Activated CD8-positive, alpha-beta T cell treated with anti-CD3 and anti-CD28 coated beads, Interleukin-2, amount 10 ng/mL, durations not matched to agents 7 days and 5 days (primary cell): ENCODE data around the gene C14orf93. TPM values are rescaled to one million over a fixed set of nuclear protein-coding genes. Genes with fewer than 3 reads are reported as not detected.
"Not testable (repeated sequence)": the region's sequence is repeated elsewhere in the genome, so short reads cannot be mapped to it uniquely, and the experiment has no call there.

Experiments
- ATAC-seq: fragments of 150-1000 bp; cut with Tn5 transposase; one replicate; pipeline ENCODE4 v1.10.0; 2021; ENCODE audit warnings: moderate library complexity
- CTCF ChIA-PET: fragments of 350-600 bp; sonication (Branson Sonifier 250); formaldehyde crosslinking; loops from one replicate; lab custom pipeline; 2021; ENCODE audit warnings: antibody characterized with exemption; lab: Charles Lee
- POLR2A ChIA-PET: fragments of 350-600 bp; sonication (Branson Sonifier 250); formaldehyde crosslinking; loops from one replicate; lab custom pipeline; 2021; ENCODE audit warnings: antibody characterized with exemption; lab: Charles Lee
- DNase-seq: peaks from one replicate; pipeline ENCODE4 v3.0.0-alpha.2; 2020
- H3K27ac Mint-ChIP-seq: one replicate; pipeline ENCODE4 v1.8.0; 2021; ENCODE audit warnings: mild to moderate bottlenecking, mixed read lengths
- H3K27me3 Mint-ChIP-seq: one replicate; pipeline ENCODE4 v1.8.0; 2021; ENCODE audit warnings: low read depth, mixed read lengths
- H3K36me3 Mint-ChIP-seq: one replicate; pipeline ENCODE4 v1.8.0; 2021; ENCODE audit warnings: low read depth, mixed read lengths
- H3K4me1 Mint-ChIP-seq: one replicate; pipeline ENCODE4 v1.8.0; 2021; ENCODE audit warnings: low read depth, mixed read lengths
- H3K4me3 Mint-ChIP-seq: one replicate; pipeline ENCODE4 v1.8.0; 2021; ENCODE audit warnings: mild to moderate bottlenecking, mixed read lengths
- H3K9me3 Mint-ChIP-seq: one replicate; pipeline ENCODE4 v1.8.0; 2022; ENCODE audit warnings: mixed read lengths; ENCODE audit not compliant: insufficient read depth
- total RNA-seq, 2 experiments: library from RNA; stranded (reverse); gene quantifications; one replicate each; pipeline ENCODE4 v1.2.3, GENCODE V29; 2021

Gene C14orf93
- total RNA-seq, 2 experiments from 2014 or later, result 7.8 to 9.0 TPM

DNA sequence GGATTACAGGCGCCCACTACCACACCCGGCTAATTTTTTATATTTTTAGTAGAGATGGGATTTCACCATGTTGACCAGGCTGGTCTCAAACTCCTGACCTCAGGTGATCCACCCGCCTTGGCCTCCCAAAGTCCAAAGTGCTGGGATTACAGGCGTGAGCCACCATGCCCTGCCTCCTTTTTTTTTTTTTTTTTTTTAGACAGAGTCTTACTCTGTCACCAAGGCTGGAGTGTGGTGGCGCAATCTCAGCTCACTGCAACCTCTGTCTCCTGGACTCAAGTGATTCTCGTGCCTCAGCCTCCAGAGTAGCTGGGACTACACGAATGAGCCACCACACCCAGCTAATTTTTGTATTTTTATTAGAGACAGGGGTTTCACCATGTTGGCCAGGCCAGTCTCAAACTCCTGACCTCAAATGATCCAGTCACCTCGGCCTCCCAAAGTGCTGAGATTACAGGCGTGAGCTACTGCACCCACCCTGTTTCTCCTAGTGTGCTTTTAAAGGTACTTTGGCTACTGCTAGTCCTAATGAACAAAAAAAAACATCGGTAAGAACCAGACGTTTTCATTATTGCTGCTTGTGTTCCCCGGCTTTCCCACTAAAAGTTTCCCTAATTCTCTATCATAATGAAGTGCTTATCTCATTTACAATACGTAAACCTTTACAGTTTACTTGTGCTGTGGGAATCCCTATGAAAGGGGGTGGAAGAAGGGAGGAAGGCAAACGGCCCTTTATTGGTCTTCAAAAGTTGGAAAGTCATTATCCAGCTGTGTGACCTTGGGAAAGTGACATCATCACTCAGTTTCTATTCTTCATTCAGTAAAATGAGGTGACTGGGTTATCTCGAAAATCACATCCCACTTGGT lies 43.8 kb downstream of the C14orf93 start:
- not testable (repeated sequence) for H3K9me3 Mint-ChIP-seq, H3K4me1 Mint-ChIP-seq, H3K27ac Mint-ChIP-seq, H3K4me3 Mint-ChIP-seq, H3K27me3 Mint-ChIP-seq, H3K36me3 Mint-ChIP-seq, DNase-seq, ATAC-seq
- POLR2A ChIA-PET, result interaction anchor here (0.6 kb wide), 1 partner anchor 1347 kb away, joined by 3 read pairs; no protein-coding TSS in a partner anchor
- CTCF ChIA-PET, result interaction anchor here (0.6 to 1.4 kb wide), 2 partner anchors 31 to 396 kb away, joined by 3 read pairs; no protein-coding TSS in a partner anchor

DNA sequence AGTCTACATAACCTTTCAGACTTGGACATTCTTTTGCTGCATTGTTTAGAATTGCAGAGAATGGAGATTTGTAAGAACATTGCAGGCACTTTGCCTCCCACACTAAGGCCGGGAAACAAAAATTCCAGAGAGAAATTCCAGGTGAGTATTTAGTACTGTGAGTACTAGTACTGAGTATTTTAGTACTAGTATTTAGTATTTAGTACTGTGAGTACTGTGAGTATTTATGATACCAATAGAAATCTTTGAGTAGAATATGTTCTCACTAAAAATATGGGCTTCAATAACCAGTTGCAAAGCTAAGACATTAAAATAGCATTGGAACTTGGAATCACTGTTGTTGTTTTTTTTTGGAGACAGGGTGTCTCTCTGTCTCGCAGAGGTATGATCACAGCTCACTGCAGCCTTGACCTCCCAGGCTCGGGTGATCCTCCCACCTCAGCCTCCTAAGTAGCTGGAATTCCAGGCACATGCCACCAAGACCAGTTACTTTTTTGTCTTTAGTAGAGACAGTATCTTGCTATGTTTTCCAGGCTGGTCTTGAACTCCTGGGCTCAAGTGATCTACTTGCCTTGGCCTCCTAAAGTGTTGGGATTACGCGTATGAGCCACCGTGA lies 47.8 kb downstream of the C14orf93 start:
- no peak overlapping the region for H3K27ac Mint-ChIP-seq
- no peaks in the 10 kb centered on the region for H3K36me3 Mint-ChIP-seq
- ChIA-PET CTCF (interaction anchor here (0.7 to 6.7 kb wide), 8 partner anchors 11 to 115 kb away, joined by 4 to 47 read pairs (median 10); partner anchors contain the start of genes CDH24 and PRMT5), POLR2A (no interaction called here)
- no peak overlapping the region for H3K4me3 Mint-ChIP-seq
- H3K4me1 Mint-ChIP-seq, result peaks cover 8% of the 10 kb centered on the region
- H3K27me3 Mint-ChIP-seq, result peaks cover 5% of the 10 kb centered on the region
- H3K9me3 Mint-ChIP-seq, result no peaks in the 10 kb centered on the region
- DNase-seq (no peak), ATAC-seq (no peak)

DNA sequence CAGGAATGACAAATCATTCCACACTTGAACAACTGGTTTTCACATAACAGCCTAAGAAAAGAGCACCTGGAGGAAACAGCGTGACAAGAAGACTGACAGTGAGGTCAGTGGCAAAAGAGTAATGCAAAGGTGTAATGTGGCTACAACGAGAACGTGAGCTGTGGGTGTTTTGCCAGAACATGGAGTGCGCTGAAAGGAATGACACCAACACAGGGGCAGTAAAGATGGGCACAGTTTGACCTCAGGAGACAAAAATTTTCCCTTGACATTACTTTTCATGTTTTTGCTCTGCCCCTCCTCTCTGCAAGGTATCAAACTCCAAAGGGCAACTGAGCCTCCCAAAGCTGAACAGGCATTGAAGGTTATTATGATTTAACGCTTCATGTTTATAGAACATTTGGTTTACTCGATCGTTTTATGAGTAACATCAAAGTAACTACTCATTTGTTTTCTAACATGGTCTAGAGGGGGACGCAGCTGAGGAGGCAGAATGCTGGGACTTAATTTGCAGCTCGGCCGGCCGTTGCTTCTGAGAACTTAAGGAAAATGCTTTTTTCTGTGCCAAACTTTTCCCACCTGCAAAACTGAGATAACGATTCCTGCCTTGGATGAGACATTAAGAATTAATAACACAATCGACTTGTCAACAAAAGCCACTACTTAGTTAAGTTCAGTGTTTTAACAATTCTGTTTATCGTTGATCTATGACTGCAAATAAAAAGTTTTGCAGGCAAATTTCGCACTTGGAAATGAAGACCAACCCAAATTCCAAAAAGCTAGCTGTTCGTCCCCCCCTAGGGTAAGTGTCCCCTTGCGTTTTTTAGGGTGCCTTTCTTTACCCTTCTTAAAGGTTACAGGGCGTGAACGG lies 54.0 kb downstream of the C14orf93 start:
- Mint-ChIP-seq H3K27me3 (no peaks in the 10 kb centered on the region), H3K36me3 (peaks cover 33% of the 10 kb centered on the region), H3K27ac (peak overlapping the region; percentile 92), H3K4me3 (peak overlapping the region; percentile 95), H3K4me1 (peaks cover 29% of the 10 kb centered on the region), H3K9me3 (no peaks in the 10 kb centered on the region)
- DNase-seq (no peak), ATAC-seq (no peak)
- POLR2A ChIA-PET, result interaction anchor here (1.0 to 2.8 kb wide), 9 partner anchors 10 to 367 kb away, joined by 3 to 17 read pairs (median 4); partner anchors contain the start of genes ACIN1, C14orf119, DAD1 and LRP10
- CTCF ChIA-PET, result interaction anchor here (0.8 to 10.5 kb wide), 23 partner anchors 9 to 386 kb away, joined by 3 to 97 read pairs (median 4); partner anchors contain the start of genes ACIN1, AJUBA, C14orf119 and CDH24

DNA sequence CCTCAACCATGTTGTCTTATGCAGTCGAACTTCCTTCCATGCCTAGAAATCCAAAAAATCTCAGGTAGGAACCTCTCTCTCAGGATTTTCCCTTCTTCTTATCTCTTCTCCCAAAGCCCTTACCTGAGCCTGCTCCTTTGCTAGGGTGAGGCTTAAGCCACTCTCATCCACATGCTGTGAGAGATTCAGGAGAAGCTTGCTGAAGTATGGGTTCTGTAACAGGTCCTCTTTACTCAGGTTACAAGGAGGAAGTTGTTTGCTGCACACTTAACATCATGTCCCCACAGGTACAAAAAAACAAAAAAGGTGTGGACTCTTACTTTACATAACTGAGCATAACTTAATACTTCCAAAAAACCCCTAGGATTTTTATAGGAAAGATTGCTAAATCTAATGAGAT lies 57.5 kb downstream of the C14orf93 start:
- Mint-ChIP-seq H3K4me1 (peaks cover 24% of the 10 kb centered on the region), H3K4me3 (no peak overlapping the region), H3K27ac (peak overlapping the region; percentile 54), H3K36me3 (peaks cover 46% of the 10 kb centered on the region), H3K9me3 (no peaks in the 10 kb centered on the region), H3K27me3 (no peaks in the 10 kb centered on the region)
- DNase-seq (no peak), ATAC-seq (no peak)
- CTCF ChIA-PET, result interaction anchor here (1.4 to 10.5 kb wide), 4 partner anchors 11 to 79 kb away, joined by 4 to 97 read pairs (median 5); partner anchors contain the start of gene AJUBA
- POLR2A ChIA-PET, result no interaction called here

DNA sequence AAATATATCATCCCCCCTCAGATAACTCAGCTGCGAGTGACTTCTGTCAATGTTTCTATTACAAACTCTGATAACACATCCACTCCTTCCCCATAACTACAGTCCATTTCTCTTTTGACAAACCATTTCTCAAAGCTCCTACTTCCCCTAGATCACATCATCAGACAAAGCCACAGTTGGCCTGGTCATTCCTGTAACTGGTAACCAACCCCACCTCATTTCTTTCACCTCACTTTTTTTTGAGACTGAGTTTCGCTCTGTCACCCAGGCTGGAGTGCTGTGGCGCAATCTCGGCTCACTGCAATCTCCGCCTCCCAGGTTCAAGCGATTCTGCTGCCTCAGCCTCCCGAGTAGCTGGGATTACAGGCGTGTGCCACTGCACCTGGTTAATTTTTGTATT lies 58.1 kb downstream of the C14orf93 start:
- DNase-seq, H3K4me3 Mint-ChIP-seq, H3K9me3 Mint-ChIP-seq, ATAC-seq, H3K27ac Mint-ChIP-seq, H3K27me3 Mint-ChIP-seq, POLR2A ChIA-PET: not testable (repeated sequence)
- Mint-ChIP-seq H3K36me3 (peaks cover 52% of the 10 kb centered on the region), H3K4me1 (peaks cover 19% of the 10 kb centered on the region)
- CTCF ChIA-PET, result interaction anchor here (0.7 to 10.5 kb wide), 10 partner anchors 10 to 125 kb away, joined by 3 to 97 read pairs (median 4); partner anchors contain the start of genes AJUBA and PRMT5

DNA sequence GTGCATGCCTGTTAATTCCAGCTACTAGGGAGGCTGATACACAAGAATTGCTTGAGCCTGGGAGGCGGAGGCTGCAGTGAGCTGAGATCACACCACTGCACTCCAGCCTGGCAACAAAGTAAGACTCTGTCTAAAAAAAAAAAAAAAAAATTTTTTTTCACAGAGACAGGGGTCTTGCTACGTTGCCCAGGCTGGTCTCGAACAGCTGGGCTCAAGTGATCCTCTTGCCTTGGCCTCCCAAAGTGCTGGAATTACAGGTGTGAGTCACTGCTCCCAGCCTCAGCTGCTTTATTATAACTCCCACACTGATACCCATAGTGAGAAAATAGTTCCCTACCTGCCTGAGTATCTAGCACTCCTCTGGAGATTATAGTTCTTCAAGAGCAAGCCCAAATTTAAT lies 64.3 kb downstream of the C14orf93 start:
- Mint-ChIP-seq H3K27me3 (no peaks in the 10 kb centered on the region), H3K27ac (no peak overlapping the region), H3K4me1 (no peaks in the 10 kb centered on the region), H3K4me3 (no peak overlapping the region), H3K9me3 (no peaks in the 10 kb centered on the region), H3K36me3 (peaks cover 43% of the 10 kb centered on the region)
- ChIA-PET POLR2A (interaction anchor here (1.6 kb wide), 1 partner anchor 11 kb away, joined by 6 read pairs; no protein-coding TSS in a partner anchor), CTCF (interaction anchor here (0.7 to 5.5 kb wide), 7 partner anchors 11 to 123 kb away, joined by 3 to 30 read pairs (median 6); partner anchors contain the start of genes HAUS4, PRMT5 and RBM23)
- DNase-seq (no peak), ATAC-seq (no peak)

DNA sequence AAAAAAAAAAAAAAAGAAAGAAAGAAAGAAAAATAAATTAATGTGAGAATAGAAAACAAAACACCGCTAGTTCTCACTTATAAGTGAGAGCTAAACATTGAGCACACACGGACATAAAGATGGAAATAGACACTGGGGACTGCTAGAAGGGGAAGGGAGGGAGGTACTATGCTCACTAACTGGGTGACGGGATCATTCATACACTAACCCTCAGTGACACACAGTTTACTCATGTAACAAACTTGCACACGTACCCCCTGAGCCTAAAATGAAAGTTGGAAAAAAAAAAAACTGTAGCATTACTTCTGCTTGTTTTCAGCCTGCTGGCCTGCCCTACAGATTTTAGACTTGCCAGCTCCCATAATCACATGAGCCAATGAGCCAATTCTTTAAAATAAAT lies 70.3 kb downstream of the C14orf93 start:
- ChIA-PET POLR2A (no interaction called here), CTCF (interaction anchor here (1.2 to 2.9 kb wide), 4 partner anchors 10 to 129 kb away, joined by 3 to 18 read pairs (median 6); partner anchors contain the start of gene PRMT5)
- Mint-ChIP-seq H3K36me3 (peaks cover 27% of the 10 kb centered on the region), H3K27me3 (no peaks in the 10 kb centered on the region), H3K9me3 (no peaks in the 10 kb centered on the region), H3K4me3 (no peak overlapping the region), H3K4me1 (no peaks in the 10 kb centered on the region), H3K27ac (no peak overlapping the region)
- ATAC-seq (no peak), DNase-seq (no peak)

Other genes with a start within 250 kb of the C14orf93 start
- 100 to 1,000 TPM; 104 to 107 TPM for gene OXA1L, start 243.5 kb downstream of the C14orf93 start, total RNA-seq
- gene SLC7A7, start 194.7 kb downstream of the C14orf93 start, total RNA-seq, result under 1 TPM in 1 of 2 experiments, not detected in 1; 0.23 TPM
- 10 to 100 TPM; 93.9 to 97.3 TPM for gene MRPL52, start 180.3 kb downstream of the C14orf93 start, total RNA-seq
- gene MMP14, start 173.6 kb downstream of the C14orf93 start, total RNA-seq, result 1 to 10 TPM; 1.8 to 2.4 TPM
- gene LRP10, start 138.4 kb downstream of the C14orf93 start, total RNA-seq, result 10 to 100 TPM; 37.1 to 40.7 TPM
- under 1 TPM; 0.21 to 0.61 TPM for gene REM2, start 126.9 kb downstream of the C14orf93 start, total RNA-seq
- gene RBM23, start 91.0 kb downstream of the C14orf93 start, total RNA-seq, result 10 to 100 TPM; 77.1 to 81.2 TPM
- gene PRMT5, start 80.8 kb downstream of the C14orf93 start, total RNA-seq, result 10 to 100 TPM; 55.5 to 64.9 TPM
- gene HAUS4, start 53.1 kb downstream of the C14orf93 start, total RNA-seq, result 10 to 100 TPM; 74.7 to 79.1 TPM
- gene AJUBA, start 27.6 kb downstream of the C14orf93 start, total RNA-seq, result 1 to 10 TPM in 1 of 2 experiments, under 1 TPM in 1; 0.74 to 1.4 TPM
- 10 to 100 TPM; 64.5 to 74.5 TPM for gene PSMB5, start 24.8 kb upstream of the C14orf93 start, total RNA-seq
- not detected for gene PSMB11, start 32.1 kb upstream of the C14orf93 start, total RNA-seq
- gene CDH24, start 47.4 kb upstream of the C14orf93 start, total RNA-seq, result 1 to 10 TPM; 1.6 to 1.8 TPM
- gene ACIN1, start 85.0 kb upstream of the C14orf93 start, total RNA-seq, result 100 to 1,000 TPM; 161 to 177 TPM
- 10 to 100 TPM; 46.0 to 47.0 TPM for gene C14orf119, start 85.4 kb upstream of the C14orf93 start, total RNA-seq
- gene CIROP, start 94.8 kb upstream of the C14orf93 start, total RNA-seq, result not detected
- under 1 TPM; 0.50 to 0.92 TPM for gene CEBPE, start 109.1 kb upstream of the C14orf93 start, total RNA-seq
- gene SLC7A8, start 173.5 kb upstream of the C14orf93 start, total RNA-seq, result under 1 TPM; 0.24 to 0.57 TPM
- not detected for gene RNF212B, start 227.8 kb upstream of the C14orf93 start, total RNA-seq